Tibial artery (tissue), 4 donors: ENCODE measurements around the gene TNN.

Experiments used
- DNase-seq, 2 donors: peaks; one replicate each; pipeline ENCODE4 v3.0.0-alpha.2; 2019
- H3K27ac ChIP-seq, 2 donors: fragments of 200-600 bp; sonication (generic) in 1 of 2; 1 replicate in 1 of 2; 2 replicates in 1 of 2; pipeline ENCODE4 v1.5.1; 2018 to 2019; ENCODE audit warnings: mild to moderate bottlenecking in 1 of 2
- H3K27me3 ChIP-seq, 2 donors: fragments of 200-600 bp; sonication (generic) in 1 of 2; one replicate each; pipeline versions ENCODE4 v1.5.1 to v1.6.0; 2016 to 2019
- H3K36me3 ChIP-seq, 3 donors: fragments of 200-600 bp; sonication (generic) in 2 of 3; one replicate each; pipeline ENCODE4 v1.5.1; 2016 to 2019; ENCODE audit warnings: mild to moderate bottlenecking in 2 of 3
- H3K4me1 ChIP-seq, 4 donors: fragments of 200-600 bp; sonication (generic) in 2 of 4; 1 replicate in 3 of 4; 2 replicates in 1 of 4; pipeline ENCODE4 v1.5.1; 2016 to 2019
- H3K4me3 ChIP-seq, 2 donors: fragments of 200-600 bp; sonication (generic) in 1 of 2; 1 replicate in 1 of 2; 2 replicates in 1 of 2; pipeline ENCODE4 v1.5.1; 2018 to 2019; ENCODE audit warnings: mild to moderate bottlenecking in 2 of 2
- H3K9me3 ChIP-seq, 3 donors: fragments of 200-600 bp; sonication (generic) in 1 of 3; one replicate each; pipeline ENCODE4 v1.5.1; 2016 to 2019
- intact Hi-C: fragments of 100-400 bp; cut with DNase I; formaldehyde crosslinking; loops from one replicate; pipeline ENCODE4 v1.15.0; 2023; ENCODE audit warnings: low total_unique reads
- TF ChIP-seq, protein P1 (sequence below), 2 experiments: fragments of 200-600 bp in 1 of 2; fragments of 450-650 bp in 1 of 2; IDR thresholded peaks; one replicate each; pipeline ENCODE4 v1.5.1; 2017 to 2019; ENCODE audit warnings: antibody characterized with exemption in 2 of 2, mild to moderate bottlenecking in 1 of 2, moderate library complexity in 1 of 2

Gene TNN

DNA sequence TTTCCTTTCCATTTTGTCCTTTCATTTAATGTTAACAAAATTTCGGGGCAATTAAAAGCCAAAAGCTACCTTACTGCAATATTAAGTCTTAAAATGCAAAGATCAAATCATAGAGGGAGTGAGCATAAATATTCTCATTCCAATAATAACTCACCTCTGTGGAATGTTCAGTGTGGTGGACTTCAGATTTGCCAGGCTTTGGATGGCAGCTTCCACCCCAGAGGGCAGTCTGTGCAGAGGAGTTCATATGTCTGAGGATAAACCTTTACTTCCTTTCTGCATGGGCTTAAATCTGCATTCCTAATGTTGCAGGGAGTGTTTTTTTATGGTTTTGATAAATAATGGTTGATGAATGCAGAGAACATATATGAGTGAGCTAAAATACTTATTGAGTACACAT, 108.6 kb downstream of the TNN start:
- intact Hi-C loops: no loop called here
- peaks cover 11 to 25% (median 14%) of the 10 kb centered on the region in 3 donors for H3K36me3 ChIP-seq
- H3K9me3 ChIP-seq: no peaks in the 10 kb centered on the region
- H3K4me3 ChIP-seq: no peak overlapping the region
- no peaks in the 10 kb centered on the region for H3K27me3 ChIP-seq
- no peak overlapping the region for H3K27ac ChIP-seq
- TF ChIP-seq, protein P1, sequence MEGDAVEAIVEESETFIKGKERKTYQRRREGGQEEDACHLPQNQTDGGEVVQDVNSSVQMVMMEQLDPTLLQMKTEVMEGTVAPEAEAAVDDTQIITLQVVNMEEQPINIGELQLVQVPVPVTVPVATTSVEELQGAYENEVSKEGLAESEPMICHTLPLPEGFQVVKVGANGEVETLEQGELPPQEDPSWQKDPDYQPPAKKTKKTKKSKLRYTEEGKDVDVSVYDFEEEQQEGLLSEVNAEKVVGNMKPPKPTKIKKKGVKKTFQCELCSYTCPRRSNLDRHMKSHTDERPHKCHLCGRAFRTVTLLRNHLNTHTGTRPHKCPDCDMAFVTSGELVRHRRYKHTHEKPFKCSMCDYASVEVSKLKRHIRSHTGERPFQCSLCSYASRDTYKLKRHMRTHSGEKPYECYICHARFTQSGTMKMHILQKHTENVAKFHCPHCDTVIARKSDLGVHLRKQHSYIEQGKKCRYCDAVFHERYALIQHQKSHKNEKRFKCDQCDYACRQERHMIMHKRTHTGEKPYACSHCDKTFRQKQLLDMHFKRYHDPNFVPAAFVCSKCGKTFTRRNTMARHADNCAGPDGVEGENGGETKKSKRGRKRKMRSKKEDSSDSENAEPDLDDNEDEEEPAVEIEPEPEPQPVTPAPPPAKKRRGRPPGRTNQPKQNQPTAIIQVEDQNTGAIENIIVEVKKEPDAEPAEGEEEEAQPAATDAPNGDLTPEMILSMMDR (IDR thresholded peaks at IDR 0.05): no peak
- peaks cover 0 to 10% (median 1%) of the 10 kb centered on the region in 4 donors for H3K4me1 ChIP-seq
- DNase-seq: no peak

DNA sequence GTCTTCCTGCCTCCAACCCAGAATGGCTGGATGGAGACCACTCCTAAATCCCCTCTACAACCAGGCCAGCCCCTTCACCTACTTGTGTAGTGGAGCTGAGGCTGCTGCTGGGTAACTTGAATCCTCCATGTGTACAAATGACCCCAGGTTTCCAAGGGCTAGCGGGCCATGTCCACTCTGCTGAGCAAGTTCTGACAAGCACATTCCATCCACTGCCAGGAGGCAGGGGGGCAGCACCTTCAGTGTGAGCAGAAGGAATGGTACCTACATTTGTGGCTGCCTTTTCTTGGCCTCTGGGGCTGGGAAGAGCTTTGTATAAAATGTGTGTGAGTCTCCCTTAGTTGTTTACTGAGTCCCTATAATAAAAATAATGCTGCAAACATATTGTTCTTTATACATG, 110.4 kb downstream of the TNN start:
- no peaks in the 10 kb centered on the region for H3K9me3 ChIP-seq
- peaks cover 11 to 29% (median 14%) of the 10 kb centered on the region in 3 donors for H3K36me3 ChIP-seq
- no peak overlapping the region for H3K4me3 ChIP-seq
- peaks cover 0 to 10% (median 1%) of the 10 kb centered on the region in 4 donors for H3K4me1 ChIP-seq
- H3K27ac ChIP-seq: no peak overlapping the region
- intact Hi-C loops: no loop called here
- TF ChIP-seq, protein P1 (IDR thresholded peaks at IDR 0.05): no peak
- no peaks in the 10 kb centered on the region for H3K27me3 ChIP-seq
- DNase-seq: no peak

DNA sequence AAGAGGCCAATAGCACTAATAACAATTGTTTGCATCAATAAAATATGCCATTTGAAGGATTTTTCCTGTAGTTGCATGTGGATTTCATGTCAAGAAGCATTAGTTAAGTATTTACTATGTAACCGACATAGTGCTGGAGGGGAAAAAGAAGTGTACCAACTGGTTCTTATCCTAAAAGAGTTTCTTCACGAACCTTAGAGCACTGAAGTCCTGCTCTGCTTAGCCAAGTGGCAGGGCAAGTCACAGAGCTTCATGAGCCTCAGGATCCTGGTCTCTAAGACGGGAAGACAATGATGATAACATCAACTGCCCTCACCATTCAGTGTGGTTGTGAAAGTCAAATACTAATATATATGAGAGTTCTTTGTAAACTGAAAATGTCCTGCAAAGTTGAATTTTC, 110.8 kb downstream of the TNN start:
- TF ChIP-seq, protein P1 (IDR thresholded peaks at IDR 0.05): no peak
- no peak overlapping the region for H3K27ac ChIP-seq
- peaks cover 0 to 10% (median 1%) of the 10 kb centered on the region in 4 donors for H3K4me1 ChIP-seq
- no peaks in the 10 kb centered on the region for H3K27me3 ChIP-seq
- intact Hi-C loops: no loop called here
- no peak for DNase-seq
- no peaks in the 10 kb centered on the region for H3K9me3 ChIP-seq
- H3K4me3 ChIP-seq: no peak overlapping the region
- H3K36me3 ChIP-seq: peaks cover 11 to 29% (median 14%) of the 10 kb centered on the region in 3 donors

DNA sequence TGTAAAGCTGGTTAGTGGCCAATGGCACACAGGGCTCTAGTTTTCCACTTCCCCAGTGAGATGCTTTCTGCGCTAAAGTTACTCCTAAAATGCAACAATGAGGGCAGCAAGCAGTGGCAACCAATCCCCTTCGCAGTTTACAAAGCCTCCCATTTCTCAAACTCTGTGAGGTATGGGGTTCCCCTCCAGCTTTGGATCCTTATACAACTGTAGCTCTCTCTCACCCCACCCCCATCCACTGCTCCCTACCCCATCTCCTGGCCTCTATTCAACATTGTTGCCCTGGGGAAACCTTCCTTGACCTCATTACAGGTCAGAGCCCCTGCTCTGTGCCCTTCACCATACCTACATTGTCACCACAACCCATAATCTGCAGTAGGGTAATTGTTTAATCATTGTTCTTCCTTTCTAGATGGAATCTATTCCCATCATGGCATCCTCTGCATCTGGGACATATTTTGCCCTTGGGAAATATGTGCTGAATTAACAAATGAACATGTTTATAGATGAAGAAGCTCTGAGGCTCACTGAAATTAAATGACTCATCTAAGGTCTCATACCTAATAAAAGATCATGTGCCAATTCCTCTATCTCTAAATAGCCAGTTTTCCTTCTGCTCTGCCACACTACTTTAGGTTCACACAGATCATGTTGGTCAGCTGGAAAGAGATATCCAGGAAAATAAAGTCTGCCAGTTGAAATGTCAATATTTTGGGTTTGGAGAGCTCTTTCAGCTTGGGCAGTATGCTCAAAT, 112.4 kb downstream of the TNN start:
- intact Hi-C loops: no loop called here
- H3K4me3 ChIP-seq: no peak overlapping the region

DNA sequence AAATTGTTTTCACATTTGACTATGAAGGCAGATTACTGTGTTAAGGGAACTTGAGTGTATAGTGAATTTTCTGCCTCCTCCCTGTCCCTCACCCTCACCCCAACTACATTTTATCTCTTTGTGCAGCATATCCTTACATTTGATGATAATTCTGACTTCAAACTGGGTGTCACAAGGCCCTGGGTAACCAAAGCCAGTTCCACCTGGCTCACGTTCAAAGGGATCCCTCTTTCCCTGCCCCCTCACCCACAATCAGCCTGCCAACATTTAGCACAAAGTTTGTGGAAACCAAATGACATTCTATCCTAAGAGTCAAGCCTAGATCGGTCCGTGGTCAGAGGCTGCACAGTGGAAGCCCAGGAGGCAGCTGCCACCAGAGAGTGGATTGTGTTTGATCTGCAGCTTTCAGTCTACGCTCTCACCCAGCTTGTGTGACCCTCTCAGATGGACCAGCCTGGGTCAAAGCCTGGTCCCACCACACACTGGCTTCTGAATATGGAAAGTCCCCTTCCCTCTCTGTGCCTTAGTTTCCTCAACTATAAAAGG, 114.6 kb downstream of the TNN start:
- TF ChIP-seq, protein P1 (IDR thresholded peaks at IDR 0.05): no peak
- Histone ChIP-seq H3K27me3 (no peaks in the 10 kb centered on the region), H3K4me1 (peaks cover 0 to 20% (median 13%) of the 10 kb centered on the region in 4 donors), H3K9me3 (no peaks in the 10 kb centered on the region), H3K27ac (no peak overlapping the region), H3K36me3 (peaks cover 1 to 16% (median 8%) of the 10 kb centered on the region in 3 donors), H3K4me3 (no peak overlapping the region)
- intact Hi-C loops: no loop called here
- no peak for DNase-seq

More for the DNA sequence above, 112.4 kb downstream of the TNN start:
- H3K4me1 ChIP-seq: peaks cover 0 to 10% (median 1%) of the 10 kb centered on the region in 4 donors
- TF ChIP-seq, protein P1 (IDR thresholded peaks at IDR 0.05): no peak
- H3K27ac ChIP-seq: no peak overlapping the region
- DNase-seq: no peak
- no peaks in the 10 kb centered on the region for H3K9me3 ChIP-seq
- H3K36me3 ChIP-seq: peaks cover 11 to 23% (median 14%) of the 10 kb centered on the region in 3 donors
- H3K27me3 ChIP-seq: no peaks in the 10 kb centered on the region
